HG03025 (cell line): ENCODE data around the gene DNAJB4.
"Not testable (repeated sequence)": the region's sequence is repeated elsewhere in the genome, so short reads cannot be mapped to it uniquely, and the experiment has no call there.

ENCODE experiments used
- ATAC-seq: cut with Tn5 transposase; IDR thresholded peaks from one replicate; pipeline ENCODE4 v1.9.1; 2021; ENCODE audit warnings: mild to moderate bottlenecking, moderate library complexity; ENCODE audit not compliant: unreplicated experiment, low FRiP score

Gene DNAJB4

GRCh38 chr1:77989744-77990143, 15.0 kb upstream of the DNAJB4 start:
- no peak for ATAC-seq

GRCh38 chr1:77990629-77991204, 14.0 kb upstream of the DNAJB4 start:
- no peak for ATAC-seq

- ATAC-seq: no peak
Observed at GRCh38 chr1:77991638-77992037, 13.1 kb upstream of the DNAJB4 start.

GRCh38 chr1:77994117-77994705, 10.5 kb upstream of the DNAJB4 start:
- no peak for ATAC-seq

GRCh38 chr1:77996734-77997133, 8.0 kb upstream of the DNAJB4 start:
- no peak for ATAC-seq

- not testable (repeated sequence) for ATAC-seq
Observed at GRCh38 chr1:78000536-78000935, 4.2 kb upstream of the DNAJB4 start.

GRCh38 chr1:78003070-78003746, 1.5 kb upstream of the DNAJB4 start:
- no peak for ATAC-seq

- ATAC-seq: peak; percentile 41
Observed at GRCh38 chr1:78003882-78004718, 639 bp upstream of the DNAJB4 start.

- ATAC-seq: no peak
Observed at GRCh38 chr1:78005448-78005722, 646 bp downstream of the DNAJB4 start.

- ATAC-seq: no peak
Observed at GRCh38 chr1:78005755-78006154, 1.0 kb downstream of the DNAJB4 start.

GRCh38 chr1:78006521-78006920, 1.8 kb downstream of the DNAJB4 start:
- ATAC-seq: no peak

- ATAC-seq: no peak
Observed at GRCh38 chr1:78007677-78008341, 3.1 kb downstream of the DNAJB4 start.

GRCh38 chr1:78009276-78009675, 4.5 kb downstream of the DNAJB4 start:
- no peak for ATAC-seq

GRCh38 chr1:78009836-78010235, 5.1 kb downstream of the DNAJB4 start:
- no peak for ATAC-seq

- no peak for ATAC-seq
Observed at GRCh38 chr1:78011050-78011449, 6.3 kb downstream of the DNAJB4 start.

- no peak for ATAC-seq
Observed at GRCh38 chr1:78015148-78015547, 10.4 kb downstream of the DNAJB4 start.

- no peak for ATAC-seq
Observed at GRCh38 chr1:78019024-78019423, 14.3 kb downstream of the DNAJB4 start.

GRCh38 chr1:78021134-78021533, 16.4 kb downstream of the DNAJB4 start:
- ATAC-seq: not testable (repeated sequence)

GRCh38 chr1:78029793-78030192, 25.1 kb downstream of the DNAJB4 start:
- ATAC-seq: no peak

- no peak for ATAC-seq
Observed at GRCh38 chr1:78032996-78033796, 28.5 kb downstream of the DNAJB4 start.
